MCF 10A (cell line): ENCODE data around the gene MMP23B. TPM values are rescaled to one million over a fixed set of nuclear protein-coding genes. Genes with fewer than 3 reads are reported as not detected.

Experiments used
- BruUV-seq: library from RNA; stranded (reverse); fragments of 400-500 nt; replicated peaks from 2 replicates; lab custom pipeline; 2021; lab: Mats Ljungman, UMichigan
- CTCF ChIA-PET: fragments of 300-600 bp; sonication (Branson Sonifier 250); formaldehyde crosslinking; extraction: SDS; loops from one replicate; lab custom pipeline; 2021; ENCODE audit warnings: antibody characterized with exemption, inconsistent platforms; lab: Yijun Ruan, JAX
- POLR2A ChIA-PET: fragments of 300-600, 350-650 bp; sonication (Branson Sonifier 250); formaldehyde crosslinking; extraction: SDS; loops from one replicate; lab custom pipeline; 2020; ENCODE audit warnings: antibody characterized with exemption, inconsistent platforms; lab: Yijun Ruan, JAX
- DNase-seq: peaks from one replicate; pipeline ENCODE4 v3.0.0-alpha.2; 2018; ENCODE audit not compliant: unreplicated experiment
- H3K27ac Mint-ChIP-seq: one replicate; pipeline ENCODE4 v1.8.0; 2022; ENCODE audit warnings: mild to moderate bottlenecking, low read depth, mixed read lengths; ENCODE audit not compliant: unreplicated experiment
- H3K27me3 Mint-ChIP-seq: one replicate; pipeline ENCODE4 v1.8.0; 2022; ENCODE audit warnings: mixed read lengths; ENCODE audit not compliant: insufficient read depth, unreplicated experiment
- H3K36me3 Mint-ChIP-seq: one replicate; pipeline ENCODE4 v1.8.0; 2022; ENCODE audit warnings: mild to moderate bottlenecking, moderate library complexity, mixed read lengths; ENCODE audit not compliant: insufficient read depth, unreplicated experiment
- H3K4me1 Mint-ChIP-seq: one replicate; pipeline ENCODE4 v1.8.0; 2022; ENCODE audit warnings: mixed read lengths; ENCODE audit not compliant: insufficient read depth, unreplicated experiment
- H3K4me3 Mint-ChIP-seq: one replicate; pipeline ENCODE4 v1.8.0; 2022; ENCODE audit warnings: mild to moderate bottlenecking, moderate library complexity, mixed read lengths; ENCODE audit not compliant: unreplicated experiment
- H3K9me3 Mint-ChIP-seq: one replicate; pipeline ENCODE4 v1.8.0; 2022; ENCODE audit warnings: mixed read lengths; ENCODE audit not compliant: unreplicated experiment
- intact Hi-C: fragments of 100-400 bp; cut with micrococcal nuclease; formaldehyde crosslinking; loops from 2 replicates; pipeline ENCODE4 v1.14.1; 2022
- total RNA-seq: library from RNA; stranded (reverse); gene quantifications from 2 replicates; pipeline ENCODE4 v1.2.3, GENCODE V29; 2022
- TF ChIP-seq, protein P1 (sequence below): fragments of 200-600 bp; IDR thresholded peaks from one replicate; pipeline ENCODE4 v1.8.0; 2022; ENCODE audit warnings: antibody characterized with exemption, mild to moderate bottlenecking; ENCODE audit not compliant: unreplicated experiment

MMP23B gene
- total RNA-seq, 1 experiment from 2014 or later: 1.7 TPM

DNA sequence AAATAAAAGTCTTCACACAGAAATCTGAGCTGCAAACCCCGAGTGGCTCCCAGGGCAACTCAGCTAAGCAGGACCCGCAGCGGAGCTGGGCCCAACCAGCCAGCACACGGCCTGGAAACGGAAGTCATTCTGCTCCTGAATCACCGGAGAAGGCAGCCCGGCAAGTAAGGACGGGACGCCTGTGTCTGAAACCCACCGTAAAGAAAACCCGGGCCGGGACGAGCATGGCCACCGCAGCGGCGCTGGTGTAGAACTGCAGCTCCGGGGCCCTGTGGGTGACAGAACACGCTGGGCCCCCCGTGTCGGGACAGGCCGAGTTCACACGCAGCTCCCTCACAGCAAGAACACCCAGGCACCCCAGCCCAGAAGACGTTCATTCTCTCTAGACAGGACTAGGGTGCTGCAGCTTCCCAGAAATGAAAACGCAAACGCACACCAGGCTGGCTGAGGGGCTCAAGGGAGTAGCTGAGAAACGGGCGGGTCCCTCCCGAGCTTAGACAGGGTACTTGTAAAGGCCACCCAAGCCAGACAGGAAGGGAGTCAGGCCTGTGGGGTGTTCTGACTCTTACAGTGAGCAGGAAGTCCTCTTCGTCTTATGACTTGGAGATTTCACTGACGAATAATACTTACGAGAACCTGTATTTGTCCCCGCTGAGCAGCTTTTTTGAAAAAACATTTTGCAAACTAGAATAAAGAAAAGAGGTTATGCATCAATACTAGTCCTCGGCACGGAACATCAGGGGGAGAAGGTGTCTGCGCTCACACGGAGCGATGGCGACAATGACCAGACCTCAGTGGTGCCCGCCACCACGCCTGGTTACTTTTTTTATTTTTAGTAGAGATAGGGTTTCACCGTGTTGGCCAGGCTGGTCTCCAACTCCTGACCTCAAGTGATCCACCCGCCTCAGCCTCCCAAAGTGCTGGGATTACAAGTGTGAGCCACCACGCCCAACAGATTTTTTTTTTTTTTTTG, 37.8 kb downstream of the MMP23B start:
- no peak for DNase-seq
- Mint-ChIP-seq H3K27me3 (no peaks in the 10 kb centered on the region), H3K36me3 (peaks cover 75% of the 10 kb centered on the region), H3K4me1 (no peaks in the 10 kb centered on the region), H3K4me3 (no peak overlapping the region), H3K9me3 (no peaks in the 10 kb centered on the region), H3K27ac (no peak overlapping the region)
- POLR2A ChIA-PET: interaction anchor here (0.7 kb wide), 1 partner anchor 96 kb away, joined by 3 read pairs; no protein-coding TSS in a partner anchor
- intact Hi-C loops: no loop called here
- TF ChIP-seq, protein P1, sequence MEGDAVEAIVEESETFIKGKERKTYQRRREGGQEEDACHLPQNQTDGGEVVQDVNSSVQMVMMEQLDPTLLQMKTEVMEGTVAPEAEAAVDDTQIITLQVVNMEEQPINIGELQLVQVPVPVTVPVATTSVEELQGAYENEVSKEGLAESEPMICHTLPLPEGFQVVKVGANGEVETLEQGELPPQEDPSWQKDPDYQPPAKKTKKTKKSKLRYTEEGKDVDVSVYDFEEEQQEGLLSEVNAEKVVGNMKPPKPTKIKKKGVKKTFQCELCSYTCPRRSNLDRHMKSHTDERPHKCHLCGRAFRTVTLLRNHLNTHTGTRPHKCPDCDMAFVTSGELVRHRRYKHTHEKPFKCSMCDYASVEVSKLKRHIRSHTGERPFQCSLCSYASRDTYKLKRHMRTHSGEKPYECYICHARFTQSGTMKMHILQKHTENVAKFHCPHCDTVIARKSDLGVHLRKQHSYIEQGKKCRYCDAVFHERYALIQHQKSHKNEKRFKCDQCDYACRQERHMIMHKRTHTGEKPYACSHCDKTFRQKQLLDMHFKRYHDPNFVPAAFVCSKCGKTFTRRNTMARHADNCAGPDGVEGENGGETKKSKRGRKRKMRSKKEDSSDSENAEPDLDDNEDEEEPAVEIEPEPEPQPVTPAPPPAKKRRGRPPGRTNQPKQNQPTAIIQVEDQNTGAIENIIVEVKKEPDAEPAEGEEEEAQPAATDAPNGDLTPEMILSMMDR: no peak
- CTCF ChIA-PET: interaction anchor here (0.5 to 0.7 kb wide), 5 partner anchors 57 to 285 kb away, joined by 3 to 4 read pairs (median 4); no protein-coding TSS in a partner anchor
- BruUV-seq: no TSS peak

GRCh38 chr1:1670866-1671265, 38.9 kb downstream of the MMP23B start:
- Mint-ChIP-seq H3K27me3 (no peaks in the 10 kb centered on the region), H3K9me3 (no peaks in the 10 kb centered on the region), H3K27ac (no peak overlapping the region), H3K36me3 (peaks cover 79% of the 10 kb centered on the region), H3K4me3 (no peak overlapping the region), H3K4me1 (no peaks in the 10 kb centered on the region)
- no TSS peak for BruUV-seq
- TF ChIP-seq, protein P1: no peak
- intact Hi-C loops: no loop called here
- DNase-seq: no peak
- CTCF ChIA-PET: interaction anchor here (0.7 kb wide), 1 partner anchor 262 kb away, joined by 4 read pairs; no protein-coding TSS in a partner anchor
- POLR2A ChIA-PET: no interaction called here

DNA sequence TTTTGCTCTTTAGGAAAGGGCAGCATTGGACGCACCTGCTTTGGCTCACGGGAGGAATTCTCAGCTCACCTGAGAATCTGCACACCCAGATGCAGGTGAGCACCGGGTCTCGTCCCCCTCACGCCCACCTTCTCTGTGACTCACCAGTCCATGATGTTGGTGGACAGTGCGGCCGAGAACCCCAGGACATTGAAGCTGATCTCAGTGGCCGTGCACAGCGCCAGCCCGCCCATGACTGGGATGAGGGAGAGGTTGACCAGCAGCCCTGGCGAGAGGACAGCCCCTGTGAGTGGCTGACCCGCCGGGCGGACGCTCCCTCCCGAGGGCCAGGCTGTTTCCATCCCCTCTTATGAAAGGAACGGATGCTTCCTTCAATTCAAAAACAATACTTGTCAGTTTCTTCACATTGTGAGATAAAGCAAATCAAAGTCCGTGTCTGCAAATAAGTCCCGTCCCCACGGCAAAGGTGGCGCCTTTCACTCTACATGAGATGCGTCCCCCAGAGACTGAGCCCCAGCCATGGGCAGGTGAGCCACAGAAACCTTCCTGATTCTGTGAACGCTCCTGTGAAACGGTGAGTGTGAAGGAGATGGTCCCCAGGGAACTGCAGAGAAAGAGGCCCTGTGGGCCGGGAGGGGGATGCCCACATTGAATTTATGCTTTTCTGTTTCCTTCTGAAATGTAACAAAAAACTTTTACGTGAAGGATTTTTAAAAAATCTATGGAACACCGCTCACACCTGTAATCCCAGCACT, 39.6 kb downstream of the MMP23B start:
- DNase-seq: no peak
- Mint-ChIP-seq H3K4me3 (no peak overlapping the region), H3K9me3 (no peaks in the 10 kb centered on the region), H3K4me1 (no peaks in the 10 kb centered on the region), H3K27me3 (no peaks in the 10 kb centered on the region), H3K27ac (no peak overlapping the region), H3K36me3 (peaks cover 74% of the 10 kb centered on the region)
- intact Hi-C loops: no loop called here
- ChIA-PET CTCF (no interaction called here), POLR2A (no interaction called here)
- no TSS peak for BruUV-seq
- TF ChIP-seq, protein P1: no peak
